Measurements from ENCODE around the gene TXN2.

Gene TXN2

DNA sequence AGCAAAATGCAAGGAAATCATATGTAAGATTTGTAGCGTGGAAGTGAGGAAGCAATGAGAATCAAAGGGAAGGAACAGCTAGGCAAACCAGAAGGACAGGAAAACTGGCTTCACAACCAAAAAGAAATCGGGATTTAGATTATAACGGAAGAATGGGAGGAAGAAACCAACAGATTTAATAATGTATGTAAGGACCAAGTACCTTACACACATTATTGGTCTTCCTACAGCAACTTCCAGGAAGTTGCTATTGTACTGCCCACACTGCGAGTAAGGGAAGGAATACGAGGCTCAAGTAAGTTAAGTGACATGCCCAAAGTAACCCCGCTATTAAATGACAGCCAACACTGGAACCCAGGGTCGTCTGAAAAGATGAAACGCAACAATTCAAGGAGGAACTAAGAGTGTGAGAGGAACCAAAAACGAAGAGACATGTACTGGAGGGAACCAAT, 473 bp downstream of the TXN2 start:
- no peak for DNase-seq

DNA sequence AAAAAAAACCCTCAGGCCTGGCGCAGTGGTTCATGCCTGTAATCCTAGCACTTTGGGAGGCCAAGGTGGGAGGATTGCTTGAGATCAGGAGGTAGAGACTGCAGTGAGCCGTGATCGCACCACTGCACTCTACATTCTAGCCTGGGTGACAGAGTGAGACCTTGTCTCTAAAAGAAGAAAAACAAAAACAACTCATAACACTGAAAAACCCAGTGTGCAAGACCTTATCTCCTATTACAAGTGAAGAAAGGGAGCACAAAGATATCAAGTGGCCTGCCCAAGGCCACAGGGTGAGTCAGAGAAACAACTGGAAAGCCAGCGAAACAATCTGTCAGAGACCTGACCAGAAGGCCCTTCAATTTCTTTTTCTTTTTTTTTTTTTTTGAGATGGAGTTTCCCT, 2.5 kb downstream of the TXN2 start:
- no peak for DNase-seq

DNA sequence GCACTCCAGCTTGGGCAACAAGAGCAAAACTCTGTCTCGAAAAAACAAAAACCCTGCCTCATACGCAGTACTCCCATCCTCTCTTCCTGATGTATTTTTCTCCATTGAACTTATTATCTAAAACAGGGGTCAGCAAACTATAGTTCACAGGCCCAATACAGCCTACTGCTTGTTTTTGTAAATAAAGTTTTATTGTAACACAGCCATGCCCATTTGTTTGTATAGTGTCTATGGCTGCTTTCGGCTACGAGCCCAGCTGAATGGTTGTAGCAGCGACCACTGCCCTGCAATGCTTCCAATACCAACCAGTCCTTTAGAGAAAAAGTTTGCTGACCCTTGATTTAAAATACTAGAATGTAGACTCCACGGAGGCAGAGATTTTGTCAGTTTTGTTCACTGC, 6.1 kb downstream of the TXN2 start:
- no peak for DNase-seq

DNA sequence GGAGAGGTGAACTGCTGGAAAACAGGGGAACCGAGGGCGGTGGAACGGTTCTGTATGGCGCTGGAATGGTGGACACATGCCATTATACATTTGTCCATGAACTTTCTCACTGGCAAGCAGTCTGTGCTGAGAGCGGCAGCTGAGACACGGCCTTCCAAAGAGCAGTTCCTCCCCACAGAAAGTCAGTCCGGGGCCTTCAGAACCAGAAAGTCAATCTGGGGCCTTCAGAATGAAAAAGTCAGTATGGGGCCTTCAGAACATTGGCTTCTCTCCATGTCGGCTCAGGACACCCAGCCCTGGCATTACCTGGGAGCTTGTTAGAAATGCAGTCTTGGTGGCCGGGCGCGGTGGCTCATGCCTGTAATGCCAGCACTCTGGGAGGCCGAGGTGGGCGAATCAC, 8.8 kb downstream of the TXN2 start:
- DNase-seq = no peak

DNA sequence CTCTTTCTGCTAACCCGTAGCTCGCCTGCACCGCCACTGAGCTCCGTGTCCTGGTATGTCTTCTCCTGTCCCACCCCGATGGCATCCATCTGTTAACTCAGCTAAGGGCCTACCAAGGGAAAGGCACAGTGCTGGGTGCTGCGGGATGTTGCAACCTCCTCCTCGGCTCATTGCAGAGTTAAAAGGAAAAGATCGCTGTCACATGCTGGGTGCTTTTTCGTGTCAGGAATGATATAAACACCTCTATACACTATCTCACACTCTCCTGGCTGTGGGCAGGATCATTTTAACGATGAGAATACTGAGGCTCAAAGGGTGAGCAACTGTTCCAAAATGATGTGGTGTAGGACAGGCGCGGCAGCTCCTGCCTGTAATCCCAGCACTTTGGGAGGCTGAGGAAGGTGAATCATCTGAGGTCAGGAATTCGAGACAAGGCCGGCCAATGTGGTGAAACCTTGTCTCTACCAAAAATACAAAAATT, 10.1 kb downstream of the TXN2 start:
- DNase-seq = no peak

DNA sequence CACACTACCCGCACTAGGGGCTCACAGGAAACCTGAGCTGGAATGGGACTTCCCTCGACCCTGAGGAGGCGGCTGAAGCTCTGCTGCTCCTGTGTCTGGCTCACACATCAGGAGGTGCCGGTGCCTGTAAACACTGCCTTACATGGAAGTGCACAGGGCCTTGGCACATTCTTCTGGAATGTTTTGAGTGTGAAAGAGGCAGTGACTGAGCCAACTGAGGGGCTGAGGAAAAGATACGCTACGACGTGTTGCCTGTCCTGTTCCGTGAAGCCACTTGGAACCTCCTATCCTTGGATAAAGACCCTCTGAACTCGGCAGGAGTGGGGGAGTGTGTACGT, 10.5 kb downstream of the TXN2 start:
- DNase-seq = no peak

DNA sequence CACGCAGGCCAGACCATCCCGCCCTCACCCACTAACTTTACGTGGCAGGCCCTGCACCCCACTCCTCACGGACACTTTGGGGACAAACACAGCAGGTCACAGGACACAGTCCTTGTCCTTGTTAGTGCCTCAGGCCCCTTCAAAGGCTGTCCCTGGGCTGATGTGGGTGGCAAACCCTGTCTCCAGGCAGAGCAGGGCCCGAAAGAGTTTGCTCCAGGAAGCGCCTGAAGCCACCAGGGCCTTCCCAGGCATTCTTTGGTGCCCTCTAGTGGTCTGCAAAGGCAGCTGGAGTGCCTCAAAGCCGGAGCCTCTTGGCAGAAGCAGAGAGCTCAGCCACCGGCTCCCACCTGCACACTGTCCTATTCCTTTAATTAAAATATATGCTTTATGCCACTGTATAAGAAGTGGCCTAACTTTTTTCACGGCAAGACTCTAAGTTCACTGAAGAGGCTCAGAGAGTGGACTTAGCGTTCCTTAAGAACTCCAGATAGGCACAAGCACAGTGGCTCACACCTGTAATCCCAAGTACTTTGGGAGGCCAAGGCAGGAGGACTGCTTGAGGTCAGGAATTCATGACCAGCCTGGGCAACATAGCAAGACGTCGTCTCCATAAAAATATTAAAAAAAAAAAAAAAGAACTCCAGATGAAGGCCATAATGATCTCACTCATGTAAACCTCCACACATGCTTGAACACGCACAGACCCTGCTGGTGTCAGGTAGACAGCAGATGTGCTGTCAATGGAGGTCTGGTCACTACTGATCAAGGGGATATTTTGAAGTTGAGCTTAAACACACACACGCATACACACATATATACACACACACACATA, 11.1 kb downstream of the TXN2 start:
- peak; percentile 55 for DNase-seq

DNA sequence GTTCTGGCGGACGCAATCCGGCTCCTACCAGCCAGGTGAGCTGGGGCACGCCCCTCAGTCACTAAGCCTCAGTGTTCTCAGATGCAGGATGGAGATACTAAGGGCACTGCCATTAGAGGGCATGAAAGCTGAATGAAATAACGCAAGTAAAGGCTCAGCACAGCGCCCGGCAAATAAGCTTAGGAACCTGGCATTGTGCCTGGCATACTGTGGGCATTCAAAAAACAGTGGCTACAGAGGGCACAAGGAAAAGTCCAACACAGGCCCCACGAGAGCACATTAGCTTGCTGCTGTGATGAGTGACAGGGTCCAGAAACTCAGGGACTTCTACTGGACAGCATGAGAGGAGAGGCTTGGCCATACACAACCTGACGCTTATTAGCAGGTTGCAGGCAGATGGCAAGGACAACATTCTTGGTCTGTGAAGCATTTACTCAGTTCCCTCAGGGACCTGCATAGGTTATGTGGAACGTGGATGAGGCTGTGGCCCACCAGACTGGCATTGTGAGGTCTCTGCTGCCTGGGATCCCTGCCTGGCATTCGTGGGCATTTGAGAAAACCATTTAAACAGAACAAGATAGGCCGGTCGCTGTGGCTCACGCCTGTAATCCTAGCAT, 12.2 kb downstream of the TXN2 start:
- no peak for DNase-seq

DNA sequence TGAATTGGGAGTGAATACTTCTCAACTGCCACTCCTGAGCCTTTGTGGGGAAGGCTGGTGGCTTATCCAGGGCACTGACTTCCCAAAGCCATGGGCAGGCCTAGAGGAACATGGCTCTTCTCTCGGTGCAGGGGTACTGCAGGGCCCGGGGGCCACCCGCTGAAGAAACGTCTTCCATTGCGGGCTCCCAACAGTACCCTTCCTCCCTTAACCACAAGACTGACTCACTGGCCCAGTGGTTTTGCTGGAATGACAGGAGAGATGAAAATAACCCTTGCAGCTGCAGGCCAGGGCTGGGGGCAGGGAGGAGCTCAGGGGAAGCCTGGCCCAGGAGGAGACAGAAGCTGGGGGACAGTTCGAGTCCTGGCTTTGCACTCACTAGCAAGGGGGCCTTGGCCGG, 13.5 kb downstream of the TXN2 start:
- DNase-seq = no peak

DNA sequence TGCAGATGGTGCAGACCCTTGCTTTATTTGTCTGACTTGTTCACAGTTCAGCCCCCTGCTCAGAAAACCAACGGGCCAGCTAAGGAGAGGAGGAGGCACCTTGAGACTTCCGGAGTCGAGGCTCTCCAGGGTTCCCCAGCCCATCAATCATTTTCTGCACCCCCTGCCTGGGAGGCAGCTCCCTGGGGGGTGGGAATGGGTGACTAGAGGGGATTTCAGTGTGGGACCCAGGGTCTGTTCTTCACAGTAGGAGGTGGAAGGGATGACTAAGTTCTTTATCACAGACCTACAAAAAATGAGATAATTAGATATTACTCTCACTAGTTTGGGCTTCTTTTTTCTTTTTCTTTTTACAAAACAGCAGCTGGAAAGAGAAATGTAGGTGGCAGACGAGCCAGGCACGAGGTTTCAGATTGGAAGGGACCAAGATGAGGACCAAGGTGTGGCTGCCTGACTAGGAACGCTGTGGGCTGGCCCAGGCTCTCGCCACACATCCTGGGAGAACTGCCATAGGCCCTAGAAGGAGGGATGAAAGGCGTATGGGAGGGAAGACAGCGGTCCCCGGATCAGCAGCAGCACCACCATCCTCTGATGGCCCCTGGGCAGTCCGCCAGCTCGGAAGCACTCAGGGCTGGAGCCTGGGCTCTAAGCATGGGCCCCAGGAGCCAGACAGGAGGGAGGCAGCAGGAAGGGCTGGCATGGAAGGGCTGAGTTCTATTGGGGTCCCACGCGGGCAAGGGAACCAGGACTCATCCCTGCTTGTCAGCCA, 14.2 kb downstream of the TXN2 start:
- peak; percentile 25 for DNase-seq

DNA sequence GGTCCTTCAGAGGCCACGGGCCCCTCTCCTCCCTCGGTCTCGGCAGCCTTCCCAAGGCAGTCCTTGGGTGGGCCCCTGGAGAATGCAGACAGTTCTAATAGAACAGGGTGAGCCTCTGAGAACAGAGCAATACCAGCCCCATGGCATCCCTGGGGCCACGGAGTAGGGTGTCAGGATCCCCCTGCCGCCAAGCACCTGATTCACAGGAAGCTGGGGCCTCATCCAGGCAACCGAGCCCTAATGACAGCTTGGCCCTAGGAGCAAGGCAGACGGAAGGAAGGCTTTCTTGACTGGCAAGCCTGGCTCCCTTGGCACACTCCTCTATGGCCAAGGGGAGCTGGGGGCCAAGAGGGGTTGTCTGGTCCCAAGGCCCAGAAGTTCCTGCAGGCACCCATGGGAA, 15.2 kb downstream of the TXN2 start:
- no peak for DNase-seq

DNA sequence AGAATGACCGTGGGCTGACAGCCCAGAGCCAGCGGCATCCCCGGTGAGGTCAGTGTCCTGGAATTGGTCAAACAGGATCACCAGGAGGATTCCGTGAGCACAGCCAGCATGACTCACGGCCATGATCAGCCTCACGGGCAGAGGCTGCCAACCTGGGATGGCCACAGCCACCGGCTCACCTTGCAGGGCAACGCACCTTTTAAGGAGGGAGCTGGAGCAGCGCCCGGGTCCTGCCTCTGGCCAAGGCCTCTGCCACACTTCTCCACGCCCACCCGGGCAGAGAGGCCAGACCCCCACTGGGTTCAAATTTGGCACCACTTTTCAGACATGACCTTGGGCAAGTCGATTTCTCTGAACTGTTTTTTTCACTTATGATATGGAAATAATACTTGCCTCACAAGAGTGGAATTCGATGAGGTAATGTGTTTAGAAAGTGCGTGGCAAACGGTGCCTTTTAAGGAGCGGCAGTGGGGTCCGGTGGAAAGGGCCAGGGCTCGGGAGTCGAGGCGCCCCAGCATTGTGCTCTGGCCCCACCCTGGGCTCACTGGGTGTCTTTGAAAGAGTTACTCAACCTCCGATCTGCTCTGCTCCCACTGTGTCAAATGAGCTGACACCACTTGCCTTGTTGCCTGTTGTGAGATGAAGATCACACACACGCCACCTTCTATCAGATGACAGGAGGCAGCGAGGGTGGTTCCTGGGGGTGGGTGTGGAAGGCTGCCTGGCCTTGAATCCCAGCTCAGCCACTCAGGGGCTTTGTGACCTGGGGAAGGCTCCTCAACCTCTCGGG, 16.0 kb downstream of the TXN2 start:
- no peak for DNase-seq

DNA sequence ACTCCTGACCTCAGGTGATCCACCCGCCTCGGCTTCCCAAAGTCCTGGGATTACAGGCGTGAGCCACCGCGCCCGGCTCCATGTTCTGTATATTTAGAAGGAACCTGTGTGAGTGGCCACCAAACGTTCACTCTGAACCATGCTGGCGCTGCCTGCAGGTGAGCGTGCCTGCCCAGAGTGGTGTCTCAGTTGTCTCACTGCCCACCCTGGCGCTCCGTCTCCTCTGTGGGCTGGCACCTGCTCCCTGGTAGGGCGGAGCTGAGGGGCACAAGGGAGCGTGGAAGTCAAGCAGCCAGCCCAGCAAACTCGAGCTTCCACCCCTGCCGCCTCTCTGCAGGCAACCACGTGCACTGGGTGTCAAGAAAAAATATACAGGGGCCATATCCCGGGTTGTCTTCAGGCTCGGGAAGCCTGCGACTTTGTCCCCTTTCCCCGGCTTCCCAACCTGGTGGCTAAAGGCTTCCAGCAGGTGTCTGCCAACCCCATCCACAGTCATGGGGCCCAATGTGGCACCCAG, 16.7 kb downstream of the TXN2 start:
- DNase-seq = no peak

DNA sequence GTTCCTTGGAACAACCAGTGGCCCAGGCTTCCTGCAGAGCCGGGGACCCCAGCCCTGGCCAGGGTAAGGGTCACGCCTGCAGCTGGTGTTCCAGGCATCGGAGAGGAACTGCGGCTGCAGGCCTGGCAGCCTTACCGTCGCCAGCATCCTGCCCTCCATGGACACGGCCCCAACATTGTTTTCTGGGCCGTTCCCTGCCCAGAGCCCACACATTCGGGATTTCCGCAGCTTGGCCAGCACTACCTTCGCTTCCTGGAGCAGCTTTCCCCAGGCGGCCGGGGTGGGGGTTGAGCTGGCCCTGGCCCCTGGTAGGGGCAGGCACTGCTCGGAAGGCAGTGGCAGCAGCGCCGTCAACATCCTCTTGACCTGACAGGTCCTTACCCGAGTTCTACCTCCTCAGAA, 17.7 kb downstream of the TXN2 start:
- no peak for DNase-seq

DNA sequence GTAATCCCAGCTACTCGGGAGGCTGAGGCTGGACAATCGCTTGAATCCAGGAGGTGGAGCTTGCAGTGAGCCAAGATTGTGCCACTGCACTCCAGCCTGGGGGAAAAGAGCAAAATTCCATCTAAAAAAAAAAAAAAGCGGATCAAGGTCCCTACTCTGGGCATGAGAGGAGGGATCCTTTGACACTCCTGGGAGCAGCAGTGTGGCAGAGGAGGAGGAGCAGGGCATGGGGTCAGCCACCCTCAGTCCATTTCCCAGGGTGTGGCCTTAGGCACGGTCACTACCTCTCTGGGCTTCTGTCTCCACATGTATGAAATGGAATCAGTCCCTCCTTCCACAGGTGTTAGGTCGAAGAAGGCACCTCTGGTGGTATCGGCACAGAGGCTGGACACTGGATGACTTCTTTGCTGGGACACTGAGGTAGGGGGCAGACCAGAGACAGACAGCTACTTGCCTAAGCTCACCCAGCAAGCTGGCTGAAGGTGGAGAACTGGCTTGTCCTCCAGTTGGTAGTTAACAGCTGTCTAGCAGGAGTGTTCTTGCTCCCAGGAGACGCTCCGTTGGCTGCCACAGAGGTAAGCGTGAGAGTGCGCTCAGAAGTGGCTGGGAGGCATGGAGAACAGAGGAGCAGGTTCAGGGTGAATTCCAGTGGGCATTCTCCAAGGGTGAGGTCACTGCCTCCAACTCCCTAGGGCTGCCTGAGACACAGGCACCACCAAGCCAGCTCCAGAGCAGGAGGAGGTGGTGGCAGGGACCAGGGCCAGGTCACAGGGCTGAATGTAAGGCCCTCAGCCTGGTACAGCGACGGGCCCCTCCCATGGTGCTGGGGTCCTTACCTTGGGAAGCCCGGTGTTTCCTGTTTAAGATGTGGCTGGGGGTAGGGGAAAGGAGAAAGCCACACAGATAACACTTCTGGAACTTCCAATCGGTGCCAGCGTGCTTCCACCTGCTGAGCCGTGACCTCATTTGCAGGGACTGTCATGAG, 19.5 kb downstream of the TXN2 start:
- DNase-seq = no peak

DNA sequence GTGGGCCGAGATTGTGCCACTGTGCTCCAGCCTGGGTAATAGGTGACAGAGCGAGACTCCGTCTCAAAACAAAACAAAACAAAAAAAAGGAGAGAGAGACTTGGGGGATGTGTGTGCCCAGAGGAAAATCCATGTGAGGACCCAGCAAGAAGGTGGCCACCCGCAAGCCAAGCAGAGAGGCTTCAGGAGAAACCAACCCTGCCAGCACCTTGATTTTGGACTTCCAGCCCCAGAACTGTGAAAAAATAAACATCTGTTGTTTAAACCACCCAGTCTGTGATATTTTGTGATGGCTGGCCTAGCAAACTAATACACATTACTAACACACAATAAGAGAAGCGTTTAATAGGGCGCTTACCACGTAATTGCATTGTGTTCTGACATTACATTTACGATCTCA, 21.2 kb downstream of the TXN2 start:
- DNase-seq = no peak

DNA sequence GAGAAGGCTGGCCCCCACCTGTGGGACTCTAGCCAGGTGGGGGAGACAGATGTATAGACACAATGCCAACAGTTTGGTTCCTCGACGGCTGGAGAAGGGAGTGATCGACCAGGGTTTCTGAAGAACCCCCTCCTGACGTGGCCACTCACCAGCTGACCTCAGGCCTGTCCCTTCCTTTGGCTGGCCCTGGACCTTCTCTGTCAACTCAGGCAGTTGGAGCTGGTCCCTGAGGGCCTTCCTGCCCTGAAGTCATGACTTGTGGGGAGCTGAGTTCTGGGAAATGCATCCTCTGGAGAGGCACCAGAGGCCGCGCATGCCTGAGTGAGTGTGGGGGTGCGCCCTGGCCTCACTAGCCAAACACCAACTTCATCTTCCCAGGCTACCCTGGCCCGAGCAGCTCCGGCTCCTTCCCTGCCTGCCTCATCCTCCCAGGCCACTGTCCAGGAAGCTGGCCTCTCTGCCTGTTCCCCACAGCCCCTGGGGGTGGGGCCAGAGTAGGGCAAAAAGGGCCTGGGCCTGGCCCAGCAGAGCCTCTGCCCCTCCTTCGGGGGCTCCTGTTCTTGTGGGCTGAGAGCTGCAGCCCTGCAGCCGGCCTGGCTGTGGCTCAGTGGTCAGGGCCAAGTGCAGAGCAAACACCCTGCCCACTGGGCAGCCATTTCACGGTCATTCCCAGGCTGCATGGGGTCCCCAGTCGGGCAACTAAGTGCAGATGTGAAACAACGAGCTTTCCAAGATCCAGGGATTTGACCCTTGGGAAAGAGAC, 23.6 kb downstream of the TXN2 start:
- no peak for DNase-seq

DNA sequence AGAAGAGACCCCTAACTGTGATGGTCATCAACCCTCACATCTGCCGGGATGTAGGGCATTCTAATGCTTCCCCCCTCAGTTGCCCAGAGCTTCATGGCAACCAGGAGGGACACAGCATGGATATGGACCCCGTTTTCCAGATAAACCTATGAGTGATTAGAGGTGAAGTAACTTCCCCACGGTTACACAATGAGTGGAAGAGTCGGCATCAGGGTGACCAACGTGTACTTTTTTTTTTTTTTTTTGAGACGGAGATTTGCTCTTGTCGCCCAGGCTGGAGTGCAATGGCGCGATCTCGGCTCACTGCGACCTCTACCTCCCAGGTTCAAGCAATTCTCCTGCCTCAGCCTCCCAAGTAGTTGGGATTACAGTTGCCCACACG, 25.0 kb downstream of the TXN2 start:
- DNase-seq = no peak

DNA sequence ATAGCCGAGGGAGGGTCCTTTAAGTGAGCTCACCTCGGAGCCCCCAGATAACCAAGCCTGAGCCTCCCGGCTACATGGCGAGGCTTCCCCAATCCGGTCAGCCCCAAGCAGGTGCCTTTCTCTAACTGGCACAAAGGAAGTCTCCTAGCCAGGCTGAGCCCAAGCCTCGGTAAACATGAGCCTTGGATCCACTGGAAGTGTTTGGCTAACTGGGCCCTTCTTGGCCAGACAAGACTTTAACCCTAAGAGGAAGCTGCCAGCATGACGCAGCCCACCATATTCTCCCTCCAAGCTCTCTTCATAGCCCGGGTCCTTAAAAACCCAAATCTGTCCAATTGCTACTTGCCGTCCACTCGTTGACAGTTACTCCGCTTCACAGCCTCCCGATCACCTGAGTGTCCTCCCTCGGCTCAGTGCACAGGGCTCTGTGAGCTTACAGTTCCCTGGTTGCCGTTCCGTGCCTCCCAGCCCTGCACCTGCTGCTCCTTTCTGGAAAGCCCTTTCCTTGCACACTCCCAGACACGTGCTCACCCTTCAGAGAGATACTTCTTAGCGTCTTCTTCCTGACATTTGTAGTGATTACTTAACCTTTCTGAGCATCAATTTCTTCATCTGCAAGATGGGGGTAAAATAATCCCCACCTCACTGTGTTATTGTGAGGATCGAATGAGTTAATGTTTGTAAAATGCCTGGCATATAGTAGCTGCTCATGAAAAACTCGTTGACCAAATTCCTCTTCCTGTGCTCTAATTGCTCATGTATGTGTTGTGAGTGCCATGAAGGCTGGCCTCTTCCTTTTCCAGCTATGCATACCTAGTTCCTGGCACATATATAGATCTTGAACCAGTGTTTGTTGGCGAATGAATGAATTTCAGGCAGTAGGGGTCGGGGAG, 25.6 kb downstream of the TXN2 start:
- peak; percentile 70 for DNase-seq

Measured in SHP77 treated with DMSO at 0.1 percent for 48 hours (cell line).